ENCODE measurements around the gene VPS35L.

- TF ChIP-seq CTCF (IDR thresholded peaks at IDR 0.05; ENCODE audit: insufficient read depth, low read depth, low read length) (no peak), EZH2 (IDR thresholded peaks at IDR 0.05; ENCODE audit: insufficient read depth, low read length) (no peak)
Observed at GRCh38 chr16:19711643-19712042, 156.1 kb downstream of the VPS35L start.

Measured in astrocyte (in vitro differentiated cells and primary cell).